Measurements from ENCODE around the gene RIOK3. TPM values are rescaled to one million over a fixed set of nuclear protein-coding genes. Genes with fewer than 3 reads are reported as not detected.

Gene RIOK3
- total RNA-seq, 1 experiment from 2014 or later: 42.5 TPM

DNA sequence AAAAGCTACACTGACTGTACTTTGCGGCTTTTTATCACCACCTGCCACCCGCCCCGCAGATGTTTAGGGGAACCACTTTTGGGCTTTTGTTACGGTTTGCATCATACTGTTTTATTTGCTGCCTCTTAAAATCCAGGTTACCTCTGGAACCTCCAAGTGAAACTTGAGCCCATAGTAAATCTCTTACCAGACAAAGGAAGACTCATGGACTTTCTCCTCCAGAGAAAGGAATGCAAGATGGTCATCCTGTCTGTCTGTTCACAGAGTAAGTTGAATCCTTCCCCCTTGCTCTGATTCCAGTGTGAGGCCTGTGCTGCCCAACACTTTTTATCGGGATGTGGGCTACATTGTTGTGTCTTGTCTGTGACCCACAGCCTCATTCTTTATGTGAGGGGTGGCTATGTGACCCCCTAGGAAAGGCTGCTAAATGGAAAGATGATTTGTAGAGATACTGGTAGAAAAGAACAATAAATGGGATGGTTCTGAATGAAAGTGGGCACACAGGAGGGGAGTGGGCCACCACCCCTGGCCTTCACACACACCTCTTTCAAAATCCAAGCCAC, 73.5 kb downstream of the RIOK3 start:
- Histone ChIP-seq H3K4me1 (ENCODE audit: control insufficient read depth in 1 of 2, insufficient read depth in 2 of 2, low read length in 2 of 2) (peaks cover 13 to 25% of the 10 kb centered on the region in 2 experiments), H3K9ac (ENCODE audit: low read length) (no peak overlapping the region), H2AFZ (ENCODE audit: low read depth, low read length, poor library complexity, severe bottlenecking) (no peak overlapping the region), H3K4me3 (replicated peaks in 1 of 2; ENCODE audit: low read depth in 1 of 2, low read length in 2 of 2) (no peak overlapping the region), H3K27me3 (ENCODE audit: insufficient read depth, low read length) (no peaks in the 10 kb centered on the region), H3K4me2 (ENCODE audit: low read length) (no peak overlapping the region), H3K27ac (ENCODE audit: low read depth, low read length) (no peak overlapping the region), H3K36me3 (ENCODE audit: control insufficient read depth in 1 of 2, insufficient read depth in 2 of 2, low read length in 2 of 2) (peaks cover 28 to 48% of the 10 kb centered on the region in 2 experiments), H4K20me1 (ENCODE audit: insufficient read depth) (no peaks in the 10 kb centered on the region), H3K9me2 (ENCODE audit: insufficient read depth) (no peaks in the 10 kb centered on the region), H3K79me2 (ENCODE audit: insufficient read depth, low read length) (no peaks in the 10 kb centered on the region), H3K9me3 (ENCODE audit: control insufficient read depth in 1 of 2, insufficient read depth in 1 of 2, low read depth in 1 of 2, low read length in 2 of 2) (no peaks in the 10 kb centered on the region)
- ChIA-PET CTCF (interaction anchor here (0.7 kb wide), 1 partner anchor 9 kb away, joined by 3 read pairs; no protein-coding TSS in a partner anchor), POLR2A (no interaction called here), RAD21 (ENCODE audit: low non-redundant PET in 1 of 2, low total read pairs in 2 of 2, uncharacterized antibody in 2 of 2, unreplicated experiment in 2 of 2) (no interaction called here)
- DNase-seq (ENCODE audit: low read depth, low spot score): no peak
- ATAC-seq: no peak
- no TSS peak for BruUV-seq (replicated peaks)
- intact Hi-C loops (cut with micrococcal nuclease): no loop called here
- TF ChIP-seq YY1 (IDR thresholded peaks at IDR 0.05; ENCODE audit: extremely low read depth, insufficient replicate concordance, low read depth, low read length): no peak

DNA sequence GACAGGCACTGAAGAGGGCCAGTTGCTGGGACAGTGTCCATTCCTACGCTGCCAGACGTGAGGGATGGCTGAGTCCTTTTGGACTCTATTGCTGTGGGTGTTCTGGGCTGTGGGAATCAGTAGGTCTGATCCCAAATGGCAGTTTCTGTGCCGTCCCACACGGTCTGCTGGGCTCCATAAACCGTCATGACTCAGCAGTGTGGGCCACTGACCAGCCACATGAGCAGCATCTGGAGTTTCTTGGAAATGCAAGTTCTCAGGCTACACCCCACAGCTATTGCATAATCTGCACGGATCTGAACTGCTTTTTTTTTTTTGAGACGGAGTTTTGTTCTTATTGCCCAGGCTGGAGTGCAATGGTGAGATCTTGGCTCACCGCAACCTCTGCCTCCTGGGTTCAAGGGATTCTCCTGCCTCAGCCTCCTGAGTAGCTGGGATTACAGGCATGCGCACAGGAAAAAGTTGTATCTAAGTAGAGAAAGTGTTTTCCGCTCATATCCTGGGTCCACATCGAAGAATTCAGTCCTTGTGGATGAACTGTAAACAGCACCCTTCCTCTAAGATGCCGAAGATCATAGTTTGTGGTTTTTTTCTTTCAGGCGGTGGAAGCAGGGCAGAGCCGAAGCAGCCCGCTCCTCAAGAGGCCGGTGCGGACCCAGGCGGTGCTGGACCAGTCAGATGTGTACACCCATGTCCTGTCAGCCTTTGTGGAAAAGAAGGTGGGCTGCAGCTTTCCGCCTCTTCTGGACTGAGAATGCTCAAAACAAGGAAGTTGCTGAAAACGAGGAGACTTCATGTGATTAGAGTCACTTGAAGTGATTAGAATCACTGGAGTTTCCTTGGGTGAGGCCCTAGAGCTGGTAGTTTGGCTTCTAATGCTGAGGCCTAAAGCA, 75.7 kb downstream of the RIOK3 start:
- H3K4me2 ChIP-seq (ENCODE audit: low read length): peak overlapping the region; percentile 56
- H3K4me1 ChIP-seq (ENCODE audit: control insufficient read depth in 1 of 2, insufficient read depth in 2 of 2, low read length in 2 of 2): peaks cover 13 to 25% of the 10 kb centered on the region in 2 experiments
- ChIA-PET POLR2A (no interaction called here), CTCF (interaction anchor here (0.7 kb wide), 1 partner anchor 726 kb away, joined by 3 read pairs; no protein-coding TSS in a partner anchor), RAD21 (ENCODE audit: low non-redundant PET in 1 of 2, low total read pairs in 2 of 2, uncharacterized antibody in 2 of 2, unreplicated experiment in 2 of 2) (no interaction called here)
- BruUV-seq (replicated peaks): TSS peak; percentile 2
- H3K27ac ChIP-seq (ENCODE audit: low read depth, low read length): peak overlapping the region; percentile 63
- H3K36me3 ChIP-seq (ENCODE audit: control insufficient read depth in 1 of 2, insufficient read depth in 2 of 2, low read length in 2 of 2): peaks cover 38 to 44% of the 10 kb centered on the region in 2 experiments
- ATAC-seq (peak; percentile 9; the same call in 1 of the 2 replicates), DNase-seq (ENCODE audit: low read depth, low spot score) (no peak)
- H3K27me3 ChIP-seq (ENCODE audit: insufficient read depth, low read length): no peaks in the 10 kb centered on the region
- no peak overlapping the region for H3K4me3 ChIP-seq (replicated peaks in 1 of 2; ENCODE audit: low read depth in 1 of 2, low read length in 2 of 2)
- no peaks in the 10 kb centered on the region for H3K79me2 ChIP-seq (ENCODE audit: insufficient read depth, low read length)
- H4K20me1 ChIP-seq (ENCODE audit: insufficient read depth): no peaks in the 10 kb centered on the region
- no peaks in the 10 kb centered on the region for H3K9me3 ChIP-seq (ENCODE audit: control insufficient read depth in 1 of 2, insufficient read depth in 1 of 2, low read depth in 1 of 2, low read length in 2 of 2)
- peak; percentile 54; the same call in 1 of the 2 replicates for TF ChIP-seq CEBPB (IDR thresholded peaks at IDR 0.05; ENCODE audit: low read depth)
- no peak for TF ChIP-seq ZNF274 (IDR thresholded peaks at IDR 0.05; ENCODE audit: low read depth, low read length)
- H3K9ac ChIP-seq (ENCODE audit: low read length): peak overlapping the region; percentile 50
- no peak overlapping the region for H2AFZ ChIP-seq (ENCODE audit: low read depth, low read length, poor library complexity, severe bottlenecking)
- H3K9me2 ChIP-seq (ENCODE audit: insufficient read depth): no peaks in the 10 kb centered on the region
- intact Hi-C loops (cut with micrococcal nuclease): no loop called here

Data from HCT116 (cell line).